Endothelial cell of umbilical vein (primary cell): ENCODE results near the gene DISP3. TPM values are rescaled to one million over a fixed set of nuclear protein-coding genes. Genes with fewer than 3 reads are reported as not detected.

Experiments used
- BruUV-seq: library from RNA; stranded (reverse); fragments of 400-500 nt; replicated peaks from 2 replicates; lab custom pipeline; 2021; lab: Mats Ljungman, UMichigan
- CTCF ChIA-PET: fragments of 300-600, 350-600 bp; sonication (Branson Sonifier 250); formaldehyde crosslinking; loops from one replicate; lab custom pipeline; 2021; ENCODE audit warnings: antibody characterized with exemption, inconsistent platforms; lab: Charles Lee
- POLR2A ChIA-PET: fragments of 300-600, 350-600 bp; sonication (Branson Sonifier 250); formaldehyde crosslinking; loops from one replicate; lab custom pipeline; 2021; ENCODE audit warnings: antibody characterized with exemption, inconsistent platforms; lab: Charles Lee
- DNase-seq: peaks from one replicate; pipeline ENCODE4 v3.0.0-alpha.2; 2011; ENCODE audit warnings: low read depth, low spot score
- FAIRE-seq: peaks from 2 replicates; lab custom pipeline; 2011; peaks lifted over from hg19 to GRCh38; lab: Jason Lieb, UNC
- H2AFZ ChIP-seq: 2 replicates; pipeline ENCODE4 v1.6.0; 2012; ENCODE audit warnings: low read depth, low read length, control low read depth, inconsistent platforms
- H3K27ac ChIP-seq: 2 replicates; pipeline ENCODE4 v1.5.1; 2011; ENCODE audit warnings: low read depth, mild to moderate bottlenecking, control low read depth, low read length, moderate library complexity; ENCODE audit not compliant: insufficient read depth
- H3K27me3 ChIP-seq, 2 experiments: 2 replicates each; pipeline versions ENCODE4 v1.6.0 to v1.6.1; 2011; ENCODE audit warnings: low read length in 2 of 2, mixed read lengths in 1 of 2; ENCODE audit not compliant: control insufficient read depth in 2 of 2, insufficient read depth in 2 of 2
- H3K36me3 ChIP-seq, 2 experiments: 2 replicates in 1 of 2; 3 replicates in 1 of 2; pipeline ENCODE4 v1.5.1; 2011; ENCODE audit warnings: low read length in 2 of 2, mild to moderate bottlenecking in 1 of 2, moderate library complexity in 1 of 2; ENCODE audit not compliant: control insufficient read depth in 2 of 2, insufficient read depth in 2 of 2; ENCODE audit errors: extremely low read depth in 1 of 2
- H3K4me1 ChIP-seq: 3 replicates; pipeline ENCODE4 v1.5.1; 2011; ENCODE audit warnings: mild to moderate bottlenecking, low read length; ENCODE audit not compliant: control insufficient read depth, insufficient read depth; ENCODE audit errors: extremely low read depth
- H3K4me2 ChIP-seq: 2 replicates; pipeline ENCODE4 v1.6.1; 2011; ENCODE audit warnings: low read length, control low read depth, mixed read lengths; ENCODE audit not compliant: insufficient read depth
- H3K4me3 ChIP-seq, 3 experiments: fragments of 200-600 bp in 1 of 3; sonication (generic), shearing (Covaris generic) in 1 of 3; replicated peaks in 1 of 3; 2 replicates each; pipeline ENCODE4 v1.5.1; 2011 to 2016; ENCODE audit warnings: control low read depth in 3 of 3, low read length in 3 of 3, mild to moderate bottlenecking in 2 of 3, inconsistent platforms in 1 of 3, low read depth in 1 of 3, moderate library complexity in 1 of 3; ENCODE audit not compliant: insufficient read depth in 1 of 3
- H3K79me2 ChIP-seq: 2 replicates; pipeline ENCODE4 v1.6.0; 2012; ENCODE audit warnings: low read length, inconsistent platforms; ENCODE audit not compliant: control insufficient read depth, insufficient read depth
- H3K9ac ChIP-seq: replicated peaks from 2 replicates; pipeline ENCODE3; 2011; ENCODE audit warnings: low read length, control low read depth; ENCODE audit not compliant: insufficient read depth; ENCODE audit errors: extremely low read depth
- H3K9me1 ChIP-seq: replicated peaks from 3 replicates; pipeline ENCODE4 v1.6.0; 2011; ENCODE audit warnings: mild to moderate bottlenecking, low read length; ENCODE audit not compliant: control insufficient read depth, insufficient read depth; ENCODE audit errors: extremely low read depth
- H3K9me3 ChIP-seq: replicated peaks from 2 replicates; pipeline ENCODE4 v1.5.1; 2012; ENCODE audit warnings: low read length, inconsistent platforms; ENCODE audit not compliant: control insufficient read depth, insufficient read depth
- H4K20me1 ChIP-seq: replicated peaks from 2 replicates; pipeline ENCODE3; 2011; ENCODE audit warnings: mild to moderate bottlenecking, low read length; ENCODE audit not compliant: control insufficient read depth, insufficient read depth; ENCODE audit errors: extremely low read depth
- EZH2 ChIP-seq: IDR thresholded peaks from 2 replicates; pipeline ENCODE4 v1.6.1; 2012; ENCODE audit warnings: borderline replicate concordance, low read depth, mild to moderate bottlenecking, moderate library complexity, low read length, inconsistent platforms; ENCODE audit not compliant: severe bottlenecking
- FOS ChIP-seq: IDR thresholded peaks from 2 replicates; pipeline ENCODE4 v1.6.1; 2011; ENCODE audit warnings: mild to moderate bottlenecking, low read length, moderate library complexity, borderline replicate concordance; ENCODE audit not compliant: insufficient read depth
- GATA2 ChIP-seq: IDR thresholded peaks from 2 replicates; pipeline ENCODE4 v1.7.0; 2011; ENCODE audit warnings: low read depth, mild to moderate bottlenecking, moderate library complexity, mixed read lengths, low read length; ENCODE audit not compliant: insufficient read length, insufficient read depth
- JUN ChIP-seq: IDR thresholded peaks from 2 replicates; pipeline ENCODE4 v1.6.1; 2011; ENCODE audit warnings: borderline replicate concordance, low read depth; ENCODE audit not compliant: insufficient read length, insufficient read depth
- MYC ChIP-seq: IDR thresholded peaks from one replicate; pipeline ENCODE4 v1.6.1; 2011; ENCODE audit warnings: mild to moderate bottlenecking, low read depth, low read length
- POLR2A ChIP-seq: IDR thresholded peaks from 2 replicates; pipeline ENCODE4 v1.6.1; 2012; ENCODE audit warnings: low read depth, mild to moderate bottlenecking, control low read depth, low read length
- POLR2AphosphoS5 ChIP-seq: IDR thresholded peaks from 2 replicates; pipeline ENCODE4 v1.6.1; 2012; ENCODE audit warnings: low read depth, mild to moderate bottlenecking, control low read depth, low read length, moderate library complexity; ENCODE audit not compliant: insufficient read depth
- dilution Hi-C: fragments of 300-500 bp; cut with MboI; formaldehyde crosslinking; loops from one replicate; pipeline ENCODE4 v1.15.0; 2019; ENCODE audit warnings: low sequenced_read_pairs; ENCODE audit not compliant: extremely low pct_ligation_motif_present
- intact Hi-C: fragments of 100-400 bp; cut with micrococcal nuclease; formaldehyde crosslinking; loops from one replicate; pipeline ENCODE4 v1.10.0; 2022
- polyA plus RNA-seq, 4 experiments: library from polyadenylated mRNA; depleted of rRNA in 3 of 4; stranded (reverse) in 3 of 4; unstranded in 1 of 4; fragments of >200 nt; gene quantifications; 2 replicates each; pipeline versions ENCODE4 v1.2.1 to v1.2.3, GENCODE V29; 2011 to 2012; ENCODE audit warnings: missing spikeins in 1 of 4
- total RNA-seq: library from RNA; stranded (reverse); gene quantifications from 2 replicates; pipeline ENCODE4 v1.2.3, GENCODE V29; 2021
- TF ChIP-seq, protein P1 (sequence below): IDR thresholded peaks from 2 replicates; pipeline ENCODE4 v1.6.1; 2011; ENCODE audit not compliant: insufficient read depth, insufficient read length
- TF ChIP-seq, protein P2 (sequence below), 2 donors: IDR thresholded peaks; 1 replicate in 1 of 2; 2 replicates in 1 of 2; pipeline ENCODE4 v1.5.1; 2011; ENCODE audit warnings: low read length in 2 of 2, mild to moderate bottlenecking in 2 of 2, moderate library complexity in 2 of 2, control low read depth in 1 of 2, inconsistent platforms in 1 of 2, low read depth in 1 of 2; ENCODE audit not compliant: insufficient read depth in 1 of 2; ENCODE audit errors: extremely low read depth in 1 of 2

The DISP3 gene
- total and polyA plus RNA-seq, 2 donors (not counting 3 experiments of a cell fraction or from before 2014, with no cell fraction given): 0.26 to 0.49 TPM

DNA sequence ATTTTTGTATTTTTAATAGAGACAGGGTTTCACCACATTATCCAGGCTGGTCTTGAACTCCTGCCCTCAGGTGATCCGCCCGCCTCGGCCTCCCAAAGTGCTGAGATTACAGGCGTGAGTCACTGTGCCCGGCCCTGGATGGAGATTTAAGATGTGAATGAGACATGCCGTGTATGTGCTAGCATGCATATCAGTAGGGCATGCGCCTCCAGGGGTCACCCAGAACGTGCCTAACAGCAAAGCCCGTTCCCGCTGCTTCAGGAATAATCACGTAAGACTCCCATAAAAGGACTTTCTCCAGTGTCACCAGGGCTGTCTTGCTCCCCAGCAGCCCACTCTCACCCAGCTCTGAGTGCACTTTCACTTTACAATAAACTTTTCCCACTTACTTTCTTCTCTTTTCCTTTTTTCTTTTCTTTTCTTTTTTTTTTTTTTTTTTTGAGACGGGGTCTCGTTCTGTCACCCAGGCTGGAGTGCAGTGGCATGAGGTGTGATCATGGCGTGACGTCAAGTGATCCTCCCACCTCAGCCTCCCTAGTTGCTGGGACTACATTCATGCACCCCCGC, 46.9 kb upstream of the DISP3 start:
- Histone ChIP-seq H4K20me1 (no peaks in the 10 kb centered on the region), H3K4me1 (no peaks in the 10 kb centered on the region), H3K9ac (no peak overlapping the region), H3K36me3 (no peaks in the 10 kb centered on the region), H3K79me2 (no peaks in the 10 kb centered on the region), H3K27me3 (no peaks in the 10 kb centered on the region), H3K4me3 (no peak overlapping the region), H3K9me1 (no peaks in the 10 kb centered on the region), H3K9me3 (no peaks in the 10 kb centered on the region), H2AFZ (no peak overlapping the region), H3K4me2 (no peak overlapping the region), H3K27ac (no peak overlapping the region)
- DNase-seq: no peak
- intact Hi-C loops: no loop called here
- no TSS peak for BruUV-seq
- FAIRE-seq: no peak
- POLR2A ChIA-PET: no interaction called here
- CTCF ChIA-PET: no interaction called here
- TF ChIP-seq JUN (no peak), FOS (no peak), EZH2 (no peak), POLR2A (no peak), GATA2 (no peak), POLR2AphosphoS5 (no peak), MYC (no peak)
- TF ChIP-seq, protein P1, sequence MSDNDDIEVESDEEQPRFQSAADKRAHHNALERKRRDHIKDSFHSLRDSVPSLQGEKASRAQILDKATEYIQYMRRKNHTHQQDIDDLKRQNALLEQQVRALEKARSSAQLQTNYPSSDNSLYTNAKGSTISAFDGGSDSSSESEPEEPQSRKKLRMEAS: no peak
- TF ChIP-seq, protein P2, sequence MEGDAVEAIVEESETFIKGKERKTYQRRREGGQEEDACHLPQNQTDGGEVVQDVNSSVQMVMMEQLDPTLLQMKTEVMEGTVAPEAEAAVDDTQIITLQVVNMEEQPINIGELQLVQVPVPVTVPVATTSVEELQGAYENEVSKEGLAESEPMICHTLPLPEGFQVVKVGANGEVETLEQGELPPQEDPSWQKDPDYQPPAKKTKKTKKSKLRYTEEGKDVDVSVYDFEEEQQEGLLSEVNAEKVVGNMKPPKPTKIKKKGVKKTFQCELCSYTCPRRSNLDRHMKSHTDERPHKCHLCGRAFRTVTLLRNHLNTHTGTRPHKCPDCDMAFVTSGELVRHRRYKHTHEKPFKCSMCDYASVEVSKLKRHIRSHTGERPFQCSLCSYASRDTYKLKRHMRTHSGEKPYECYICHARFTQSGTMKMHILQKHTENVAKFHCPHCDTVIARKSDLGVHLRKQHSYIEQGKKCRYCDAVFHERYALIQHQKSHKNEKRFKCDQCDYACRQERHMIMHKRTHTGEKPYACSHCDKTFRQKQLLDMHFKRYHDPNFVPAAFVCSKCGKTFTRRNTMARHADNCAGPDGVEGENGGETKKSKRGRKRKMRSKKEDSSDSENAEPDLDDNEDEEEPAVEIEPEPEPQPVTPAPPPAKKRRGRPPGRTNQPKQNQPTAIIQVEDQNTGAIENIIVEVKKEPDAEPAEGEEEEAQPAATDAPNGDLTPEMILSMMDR (IDR thresholded peaks at IDR 0.05; ENCODE audit: extremely low read depth in 1 of 2, insufficient read depth in 1 of 2, low read depth in 1 of 2, low read length in 2 of 2): no peak
- dilution Hi-C loops: no loop called here
